Stimulated activated CD8-positive, alpha-beta memory T cell treated with anti-CD3 and anti-CD28 coated beads, Interleukin-7, amount 100 ng/mL, for 1 hour (primary cell): ENCODE data around the gene RBM15.

Experiments
- DNase-seq, 2 donors: peaks; one replicate each; pipeline ENCODE4 v3.0.0-alpha.2; 2020; ENCODE audit warnings: low read depth in 2 of 2

Gene RBM15

GRCh38 chr1:110338886-110339406, at the start of gene RBM15:
Gene RBM15 (plus strand): TSS chr1:110339377. CDS start chr1:110339406, 29 bp downstream.
- DNase-seq: peak; percentile 90 to 92

DNA sequence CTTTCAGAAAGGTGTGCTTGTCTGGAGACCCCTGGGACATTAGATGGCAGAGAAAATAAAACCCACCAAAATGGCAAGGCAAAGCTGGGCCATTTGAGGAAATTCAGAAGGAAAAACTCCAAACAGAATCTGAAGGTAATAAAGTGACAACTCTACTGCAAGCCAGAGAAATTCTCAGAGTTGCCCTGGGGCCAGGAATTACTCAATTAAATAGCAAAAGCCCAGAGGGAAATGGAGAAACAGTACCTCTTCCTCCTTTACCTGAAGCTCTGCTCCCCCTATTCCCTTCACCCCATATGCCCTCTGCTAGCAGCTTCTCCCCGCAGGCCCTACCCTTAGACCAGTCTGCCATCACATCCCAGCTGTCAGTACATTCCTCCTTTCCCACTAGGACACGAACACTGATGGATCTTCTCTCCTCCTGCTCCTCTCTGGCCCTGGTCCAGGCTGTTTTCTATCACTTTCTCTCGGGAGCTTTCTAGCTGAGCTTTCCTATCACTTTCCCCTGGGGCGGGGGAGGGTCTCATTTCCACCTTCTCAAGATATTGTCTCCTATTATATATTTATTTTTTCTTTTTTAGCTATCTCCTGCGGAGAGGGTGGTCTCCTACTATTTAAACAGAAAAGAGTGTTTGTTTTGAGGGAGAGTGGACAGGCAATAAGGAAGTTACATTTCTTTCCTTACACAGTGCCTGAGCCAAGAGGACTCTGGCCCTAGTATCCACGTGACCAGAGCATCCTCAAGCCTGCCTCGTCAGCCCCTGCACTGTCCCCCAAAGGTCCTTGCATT, 47.7 kb upstream of the RBM15 start:
- no peak for DNase-seq

DNA sequence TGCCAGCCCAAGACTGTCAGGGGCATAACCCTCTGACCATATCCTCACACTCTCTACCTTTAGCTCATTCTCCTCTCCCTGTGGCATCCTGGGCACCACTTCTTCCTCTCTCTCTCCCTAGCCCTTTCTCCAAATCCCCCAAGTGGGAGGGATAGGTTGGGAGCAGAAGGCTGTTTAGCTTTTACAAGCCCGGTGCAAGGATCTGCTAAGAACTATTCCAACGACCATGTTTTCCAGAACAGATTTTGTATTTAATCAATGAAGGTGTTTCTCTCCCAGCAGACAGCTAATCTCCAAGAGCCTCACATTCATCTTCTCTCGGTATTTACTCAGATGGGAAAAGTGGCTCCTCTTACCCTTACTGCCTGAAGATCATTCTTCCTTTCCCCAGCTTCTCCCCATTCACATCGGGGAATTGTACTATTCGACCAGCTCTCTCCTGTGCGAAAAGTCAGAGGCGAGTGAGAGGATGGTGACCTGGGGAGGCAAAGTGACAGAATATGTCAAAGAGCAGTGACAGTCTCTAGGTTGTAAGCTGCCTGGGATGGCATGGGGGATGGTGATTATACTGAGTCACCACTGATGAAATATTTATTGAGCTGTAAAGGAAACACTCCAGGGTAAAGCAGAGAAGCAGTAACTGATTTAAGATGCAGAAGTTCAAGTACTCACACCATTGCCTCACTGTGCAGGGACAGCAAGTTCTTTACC, 47.0 kb upstream of the RBM15 start:
- DNase-seq: no peak

GRCh38 chr1:110293601-110294104, 45.5 kb upstream of the RBM15 start:
- no peak for DNase-seq

- no peak for DNase-seq
Measured at GRCh38 chr1:110294308-110294707, 44.9 kb upstream of the RBM15 start.

DNA sequence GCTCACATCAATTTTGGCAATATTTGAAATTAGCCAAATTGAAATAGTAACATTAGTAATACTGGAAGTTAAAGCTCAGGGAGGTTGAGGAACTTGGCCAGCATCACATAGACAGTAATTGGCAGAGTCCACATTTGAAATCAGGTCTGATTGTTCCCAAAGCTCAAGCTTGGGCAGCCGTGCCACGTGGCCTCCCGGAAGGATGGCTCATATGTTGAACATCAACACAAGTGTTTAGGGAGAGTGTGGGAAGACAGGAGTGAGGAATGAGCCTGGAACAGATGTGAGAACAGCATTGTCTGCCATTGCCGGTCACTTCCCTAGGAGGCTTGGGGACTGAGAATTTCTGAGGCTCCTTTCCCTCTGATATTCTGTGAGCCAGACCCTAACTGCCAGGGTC, 40.2 kb upstream of the RBM15 start:
- DNase-seq: no peak

DNA sequence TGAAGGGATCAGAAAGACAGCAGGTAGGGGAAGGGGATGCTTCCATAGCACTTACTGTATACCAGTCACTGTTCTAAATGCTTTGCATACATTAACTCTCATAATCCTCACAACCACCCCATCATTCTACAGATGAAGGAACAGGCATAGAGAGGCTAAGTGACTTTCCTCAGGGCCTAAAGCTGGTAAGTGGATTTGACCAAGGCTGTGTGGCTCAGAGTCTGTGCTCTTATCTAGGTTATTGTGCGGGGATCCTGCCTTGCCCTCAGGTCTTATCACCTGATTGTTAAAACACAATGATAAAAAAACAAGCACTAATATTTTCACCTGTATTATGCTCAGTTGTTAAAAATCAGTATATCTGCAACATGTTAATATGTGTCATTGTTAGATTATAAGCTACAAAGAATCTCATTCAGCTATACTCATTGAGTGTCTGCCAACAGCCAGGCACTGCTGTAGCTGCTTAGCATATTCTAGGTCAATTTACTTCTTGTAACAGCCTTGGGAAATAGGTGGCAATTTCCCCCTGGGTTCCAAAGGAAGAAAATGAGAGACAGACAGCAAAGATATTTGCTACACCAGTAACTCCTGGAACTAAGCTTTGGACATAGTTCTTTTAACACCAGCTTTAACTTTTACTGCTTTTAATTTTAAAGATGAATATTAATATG, 38.6 kb upstream of the RBM15 start:
- DNase-seq: no peak

- DNase-seq: no peak
Measured at GRCh38 chr1:110302836-110303235, 36.3 kb upstream of the RBM15 start.

GRCh38 chr1:110305900-110306420, 33.2 kb upstream of the RBM15 start:
- DNase-seq: no peak

DNA sequence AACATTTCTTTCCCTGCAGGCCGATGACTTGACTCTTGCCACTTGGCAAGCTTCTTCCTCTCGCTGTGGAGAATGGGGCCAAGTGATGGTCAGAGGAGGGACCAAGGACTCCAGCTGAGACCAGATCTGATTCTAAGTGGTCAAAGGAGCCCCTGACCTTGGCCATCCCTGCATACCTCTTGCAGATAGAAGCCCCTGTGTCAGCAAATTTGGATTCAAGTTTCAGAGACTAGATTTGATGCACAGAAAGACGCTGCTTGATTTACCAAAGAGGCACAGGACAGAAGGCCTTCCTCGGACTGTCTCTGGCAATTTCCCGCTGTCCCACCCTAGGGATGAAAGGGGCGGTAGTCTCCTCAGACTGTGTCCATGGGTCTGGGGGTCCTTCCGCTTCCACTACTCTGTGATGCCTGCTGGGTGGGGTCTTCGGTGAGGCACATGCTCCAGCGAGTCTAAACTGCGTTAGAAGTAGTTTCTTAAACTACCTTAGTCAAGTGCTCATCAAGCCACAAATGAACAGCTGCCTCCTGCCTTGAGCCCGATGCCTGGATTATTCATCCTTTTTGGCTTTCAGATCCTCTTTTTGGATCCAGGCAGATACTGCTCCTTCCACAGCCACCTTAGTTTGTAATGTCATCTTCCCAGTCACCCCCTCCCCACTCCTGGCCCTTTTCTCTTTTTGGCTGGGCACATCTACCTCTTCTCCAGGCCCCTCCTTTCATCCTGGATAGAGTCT, 31.8 kb upstream of the RBM15 start:
- DNase-seq: no peak

- DNase-seq: no peak
Measured at GRCh38 chr1:110308247-110308646, 30.9 kb upstream of the RBM15 start.

DNA sequence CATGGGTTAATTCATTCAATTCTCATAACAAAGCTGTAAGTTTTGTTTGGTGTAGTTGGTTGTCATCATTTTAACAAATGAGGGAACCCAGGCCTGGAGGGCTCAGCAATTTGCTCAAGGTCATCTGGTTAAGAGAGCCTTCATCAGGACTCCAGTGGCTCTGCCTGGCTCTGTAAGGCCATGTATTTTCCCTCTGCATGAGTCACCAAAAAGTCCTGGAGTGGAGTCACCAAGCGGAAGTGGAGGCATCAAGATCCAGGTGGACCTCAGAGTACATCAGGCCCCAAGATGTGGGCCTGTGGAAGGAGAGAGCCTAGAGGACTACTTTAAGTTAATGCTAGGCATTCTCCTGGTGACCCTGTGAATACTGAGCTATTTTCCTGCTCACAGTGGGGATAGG, 30.0 kb upstream of the RBM15 start:
- no peak for DNase-seq

DNA sequence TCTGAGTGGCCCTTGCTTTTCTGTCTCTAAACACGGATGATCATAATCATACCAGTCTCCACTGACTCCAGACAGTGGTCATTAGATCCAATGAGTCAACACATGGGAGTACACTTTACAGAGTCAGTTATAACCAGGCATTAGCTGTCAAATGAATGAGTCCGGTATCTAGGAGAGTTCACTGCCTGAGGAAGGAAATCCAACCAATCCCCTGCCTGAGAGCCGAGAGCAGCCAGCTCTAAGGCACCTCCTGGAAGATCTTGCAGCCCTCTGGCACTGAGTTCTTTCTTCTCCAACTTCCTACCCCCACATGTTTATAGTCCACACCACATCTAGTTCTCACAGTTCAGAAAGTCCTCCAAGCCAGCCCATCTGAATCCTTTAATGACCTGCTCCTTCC, 29.4 kb upstream of the RBM15 start:
- no peak for DNase-seq

GRCh38 chr1:110310300-110310699, 28.9 kb upstream of the RBM15 start:
- no peak for DNase-seq

- peak; percentile 40 to 48 for DNase-seq
Measured at GRCh38 chr1:110312188-110313121, 26.7 kb upstream of the RBM15 start.

DNA sequence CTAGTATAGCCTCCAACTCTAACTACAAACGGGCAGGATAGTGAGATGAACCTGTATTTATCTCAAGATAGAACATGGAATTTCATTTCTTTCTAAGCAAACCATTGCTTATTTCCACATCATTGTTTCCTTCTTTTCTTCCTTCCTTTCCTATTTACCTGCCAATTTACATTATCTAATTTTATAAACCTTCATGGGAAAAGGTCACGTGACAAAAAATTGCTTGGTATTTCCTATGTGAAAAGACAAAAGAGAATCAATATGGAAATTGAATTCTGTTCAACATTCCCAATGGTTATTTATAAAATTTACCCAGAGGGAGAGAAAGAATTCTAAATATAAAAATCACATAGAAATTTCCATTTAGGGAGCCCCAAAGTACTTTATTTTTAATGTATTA, 22.4 kb upstream of the RBM15 start:
- no peak for DNase-seq

DNA sequence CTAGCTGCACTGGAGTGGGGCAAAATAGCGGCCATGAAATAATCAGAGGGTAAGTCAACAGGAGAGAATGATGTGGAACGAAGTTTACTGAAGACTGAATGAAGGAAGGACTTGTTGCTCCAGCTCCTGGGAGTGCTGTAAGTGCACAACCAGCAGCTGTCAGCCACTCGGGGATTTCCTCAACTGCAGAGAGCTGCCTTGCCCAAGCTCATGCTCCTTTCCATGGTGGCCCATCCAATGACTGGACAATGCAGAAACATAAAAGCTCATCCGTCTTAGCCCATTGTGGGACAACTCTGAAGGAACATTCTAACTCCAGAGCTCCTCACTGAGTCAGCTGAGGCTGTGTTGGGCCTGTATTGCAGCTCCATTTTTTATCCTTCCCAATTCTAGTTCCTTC, 21.1 kb upstream of the RBM15 start:
- no peak for DNase-seq

GRCh38 chr1:110319332-110320167, 19.6 kb upstream of the RBM15 start:
- no peak for DNase-seq

DNA sequence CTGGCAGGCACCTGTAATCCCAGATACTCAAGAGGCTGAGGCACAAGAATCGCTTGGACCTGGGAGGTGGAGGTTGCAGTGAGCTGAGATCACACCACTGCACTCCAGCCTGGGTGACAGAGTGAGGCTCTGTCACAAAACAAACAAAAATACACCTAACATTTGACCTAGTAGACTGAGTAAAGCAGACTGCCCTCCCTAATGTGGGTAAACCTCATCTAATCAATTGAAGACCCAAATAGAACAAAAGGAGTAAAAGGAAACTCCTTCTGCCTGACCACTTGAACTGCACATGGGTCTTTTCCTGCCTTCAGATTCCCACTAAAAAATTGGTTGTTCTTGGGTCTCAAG, 19.0 kb upstream of the RBM15 start:
- DNase-seq: no peak
